Skeletal muscle satellite cell (primary cell): ENCODE results near the gene ZNF566.
A peak's percentile ranks its signal among the peaks of the same experiment; 100 is the strongest.
"Not testable (repeated sequence)": the region's sequence is repeated elsewhere in the genome, so short reads cannot be mapped to it uniquely, and the experiment has no call there.

ENCODE experiments used
- H3K27me3 ChIP-seq: 2 replicates; pipeline ENCODE4 v1.7.0; 2013; ENCODE audit warnings: low read length; ENCODE audit not compliant: control insufficient read depth, insufficient read depth
- H3K36me3 ChIP-seq: 2 replicates; pipeline ENCODE4 v1.7.0; 2013; ENCODE audit warnings: mild to moderate bottlenecking, control low read depth, low read length; ENCODE audit not compliant: insufficient read depth
- H3K4me1 ChIP-seq: 2 replicates; pipeline ENCODE4 v1.7.0; 2013; ENCODE audit warnings: low read length; ENCODE audit not compliant: control insufficient read depth, insufficient read depth
- H3K4me2 ChIP-seq: 2 replicates; pipeline ENCODE4 v1.7.0; 2013; ENCODE audit warnings: mild to moderate bottlenecking, low read length
- H3K4me3 ChIP-seq: 2 replicates; pipeline ENCODE4 v1.7.0; 2013; ENCODE audit warnings: low read length
- H3K9ac ChIP-seq: 2 replicates; pipeline ENCODE4 v1.7.0; 2013; ENCODE audit warnings: mild to moderate bottlenecking, low read depth, low read length, moderate library complexity
- H3K9me3 ChIP-seq: replicated peaks from 2 replicates; pipeline ENCODE4 v1.7.0; 2013; ENCODE audit warnings: mild to moderate bottlenecking, control low read depth, low read length

ZNF566 gene

GRCh38 chr19:36492689-36493453 lies 3.5 kb upstream of the ZNF566 start:
- not testable (repeated sequence) for H3K4me3 ChIP-seq, H3K4me2 ChIP-seq, H3K4me1 ChIP-seq, H3K27me3 ChIP-seq, H3K36me3 ChIP-seq, H3K9ac ChIP-seq
- peaks cover 11% of the 10 kb centered on the region for H3K9me3 ChIP-seq

- H3K4me1 ChIP-seq, H3K9me3 ChIP-seq, H3K4me3 ChIP-seq, H3K36me3 ChIP-seq, H3K27me3 ChIP-seq, H3K9ac ChIP-seq, H3K4me2 ChIP-seq: not testable (repeated sequence)
Measured at GRCh38 chr19:36490846-36491245, 1.5 kb upstream of the ZNF566 start.

- Histone ChIP-seq H3K9me3 (no peaks in the 10 kb centered on the region), H3K9ac (peak overlapping the region; percentile 86), H3K4me2 (peak overlapping the region; percentile 92), H3K36me3 (no peaks in the 10 kb centered on the region), H3K4me1 (peaks cover 4% of the 10 kb centered on the region), H3K27me3 (no peaks in the 10 kb centered on the region), H3K4me3 (peak overlapping the region; percentile 76)
Measured at GRCh38 chr19:36489920-36490415, 607 bp upstream of the ZNF566 start.

GRCh38 chr19:36488846-36489117 lies 579 bp downstream of the ZNF566 start:
- H3K36me3 ChIP-seq = no peaks in the 10 kb centered on the region
- H3K27me3 ChIP-seq = no peaks in the 10 kb centered on the region
- peaks cover 4% of the 10 kb centered on the region for H3K4me1 ChIP-seq
- peak overlapping the region; percentile 76 for H3K4me3 ChIP-seq
- H3K9me3 ChIP-seq = no peaks in the 10 kb centered on the region
- H3K4me2 ChIP-seq = peak overlapping the region; percentile 92
- H3K9ac ChIP-seq = peak overlapping the region; percentile 86

- Histone ChIP-seq H3K27me3 (no peaks in the 10 kb centered on the region), H3K9me3 (no peaks in the 10 kb centered on the region), H3K4me2 (peak overlapping the region; percentile 92), H3K36me3 (no peaks in the 10 kb centered on the region), H3K4me1 (peaks cover 4% of the 10 kb centered on the region), H3K4me3 (peak overlapping the region; percentile 76), H3K9ac (peak overlapping the region; percentile 86)
Measured at GRCh38 chr19:36488118-36488845, 1.1 kb downstream of the ZNF566 start.

- no peak overlapping the region for H3K9ac ChIP-seq
- no peak overlapping the region for H3K4me2 ChIP-seq
- no peaks in the 10 kb centered on the region for H3K9me3 ChIP-seq
- H3K27me3 ChIP-seq = no peaks in the 10 kb centered on the region
- peaks cover 4% of the 10 kb centered on the region for H3K4me1 ChIP-seq
- H3K36me3 ChIP-seq = no peaks in the 10 kb centered on the region
- H3K4me3 ChIP-seq = no peak overlapping the region
Measured at GRCh38 chr19:36483653-36484052, 5.7 kb downstream of the ZNF566 start.

GRCh38 chr19:36482876-36483275 lies 6.5 kb downstream of the ZNF566 start:
- Histone ChIP-seq H3K27me3 (no peaks in the 10 kb centered on the region), H3K9me3 (no peaks in the 10 kb centered on the region), H3K4me1 (no peaks in the 10 kb centered on the region), H3K4me3 (no peak overlapping the region), H3K9ac (no peak overlapping the region), H3K36me3 (no peaks in the 10 kb centered on the region), H3K4me2 (no peak overlapping the region)

- H3K27me3 ChIP-seq = no peaks in the 10 kb centered on the region
- H3K4me3 ChIP-seq = no peak overlapping the region
- no peak overlapping the region for H3K9ac ChIP-seq
- H3K36me3 ChIP-seq = peaks cover 4% of the 10 kb centered on the region
- H3K4me2 ChIP-seq = no peak overlapping the region
- no peaks in the 10 kb centered on the region for H3K9me3 ChIP-seq
- peaks cover 5% of the 10 kb centered on the region for H3K4me1 ChIP-seq
Measured at GRCh38 chr19:36460046-36460445, 29.3 kb downstream of the ZNF566 start.

GRCh38 chr19:36456831-36457230 lies 32.5 kb downstream of the ZNF566 start:
- no peaks in the 10 kb centered on the region for H3K9me3 ChIP-seq
- no peaks in the 10 kb centered on the region for H3K27me3 ChIP-seq
- H3K4me1 ChIP-seq = peaks cover 5% of the 10 kb centered on the region
- H3K36me3 ChIP-seq = peaks cover 4% of the 10 kb centered on the region
- H3K4me3 ChIP-seq = no peak overlapping the region
- no peak overlapping the region for H3K9ac ChIP-seq
- no peak overlapping the region for H3K4me2 ChIP-seq

- H3K4me1 ChIP-seq = no peaks in the 10 kb centered on the region
- peaks cover 41% of the 10 kb centered on the region for H3K36me3 ChIP-seq
- peaks cover 44% of the 10 kb centered on the region for H3K9me3 ChIP-seq
- no peak overlapping the region for H3K4me3 ChIP-seq
- H3K9ac ChIP-seq = no peak overlapping the region
- no peak overlapping the region for H3K4me2 ChIP-seq
- no peaks in the 10 kb centered on the region for H3K27me3 ChIP-seq
Measured at GRCh38 chr19:36449059-36449670, 40.2 kb downstream of the ZNF566 start.

- no peaks in the 10 kb centered on the region for H3K36me3 ChIP-seq
- H3K4me3 ChIP-seq = no peak overlapping the region
- no peaks in the 10 kb centered on the region for H3K27me3 ChIP-seq
- peaks cover 11% of the 10 kb centered on the region for H3K9me3 ChIP-seq
- no peak overlapping the region for H3K4me2 ChIP-seq
- no peak overlapping the region for H3K9ac ChIP-seq
- no peaks in the 10 kb centered on the region for H3K4me1 ChIP-seq
Measured at GRCh38 chr19:36441339-36441738, 48.0 kb downstream of the ZNF566 start.
